HepG2 (cell line): ENCODE results near the gene NDUFS7. TPM values are rescaled to one million over a fixed set of nuclear protein-coding genes. Genes with fewer than 3 reads are reported as not detected.

Experiments
- ATAC-seq: fragments of 200-7000 bp; cut with Tn5 transposase; 3 replicates; pipeline ENCODE4 v1.9.1; 2020; ENCODE audit warnings: mild to moderate bottlenecking, moderate library complexity
- BruUV-seq: library from RNA; stranded (reverse); fragments of 400-500 nt; replicated peaks from 2 replicates; lab custom pipeline; 2021; lab: Mats Ljungman, UMichigan
- CTCF ChIA-PET: fragments of 300-600 bp; formaldehyde crosslinking; extraction: SDS; loops from one replicate; lab custom pipeline; 2021; ENCODE audit warnings: low total read pairs, inconsistent platforms, low intra/inter-chr PET ratio; lab: Yijun Ruan, JAX
- POLR2A ChIA-PET: fragments of 350-600 bp; sonication (Branson Sonifier 250); formaldehyde crosslinking; loops from one replicate; lab custom pipeline; 2020; ENCODE audit warnings: antibody characterized with exemption, inconsistent platforms; lab: Yijun Ruan, JAX
- DNase-seq: peaks from one replicate; pipeline ENCODE4 v3.0.0-alpha.2; 2015; ENCODE audit warnings: low spot score
- FAIRE-seq: peaks from 3 replicates; lab custom pipeline; 2011; peaks lifted over from hg19 to GRCh38; lab: Jason Lieb, UNC
- H2AFZ ChIP-seq: one replicate; pipeline ENCODE4 v1.6.1; 2011; ENCODE audit warnings: low read length, inconsistent platforms
- H3K27ac ChIP-seq: fragments of 300-600 bp; 3 replicates; pipeline ENCODE4 v1.8.0; 2011; ENCODE audit warnings: mixed run types, mild to moderate bottlenecking, mixed read lengths, low read length, inconsistent platforms; ENCODE audit not compliant: insufficient read depth; ENCODE audit errors: extremely low read length
- H3K27me3 ChIP-seq, 2 experiments: fragments of 200-600 bp in 1 of 2; 2 replicates in 1 of 2; 3 replicates in 1 of 2; pipeline versions ENCODE4 v1.6.0 to v1.8.0; 2011; ENCODE audit warnings: low read length in 2 of 2, mild to moderate bottlenecking in 2 of 2, moderate library complexity in 2 of 2, inconsistent platforms in 1 of 2; ENCODE audit not compliant: insufficient read depth in 2 of 2, control insufficient read depth in 1 of 2
- H3K36me3 ChIP-seq, 2 experiments: fragments of 200-600 bp in 1 of 2; replicated peaks in 1 of 2; 2 replicates in 1 of 2; 3 replicates in 1 of 2; pipeline versions ENCODE4 v1.5.1 to v1.8.0; 2011; ENCODE audit warnings: low read length in 2 of 2, inconsistent platforms in 1 of 2; ENCODE audit not compliant: insufficient read depth in 2 of 2, control insufficient read depth in 1 of 2
- H3K4me1 ChIP-seq: 2 replicates; pipeline ENCODE4 v1.5.1; 2012; ENCODE audit warnings: low read length, inconsistent platforms; ENCODE audit not compliant: insufficient read depth
- H3K4me2 ChIP-seq: 2 replicates; pipeline ENCODE4 v1.6.0; 2011; ENCODE audit warnings: low read depth, low read length, inconsistent platforms
- H3K4me3 ChIP-seq, 3 experiments: fragments of 200-600 bp in 1 of 3; sonication (generic), shearing (Covaris generic) in 1 of 3; replicated peaks in 1 of 3; 2 replicates each; pipeline ENCODE4 v1.5.1; 2011 to 2016; ENCODE audit warnings: low read length in 3 of 3, inconsistent platforms in 2 of 3, low read depth in 2 of 3, mild to moderate bottlenecking in 2 of 3, control low read depth in 1 of 3, mixed read lengths in 1 of 3; ENCODE audit not compliant: insufficient read depth in 1 of 3
- H3K79me2 ChIP-seq: one replicate; pipeline ENCODE4 v1.6.1; 2011; ENCODE audit warnings: low read length, inconsistent platforms; ENCODE audit not compliant: insufficient read depth
- H3K9ac ChIP-seq: 2 replicates; pipeline ENCODE4 v1.6.0; 2011; ENCODE audit warnings: mild to moderate bottlenecking, low read depth, low read length, inconsistent platforms; ENCODE audit not compliant: insufficient read depth
- H3K9me3 ChIP-seq: 2 replicates; pipeline ENCODE4 v1.5.1; 2012; ENCODE audit warnings: mild to moderate bottlenecking, low read length
- H4K20me1 ChIP-seq: 2 replicates; pipeline ENCODE4 v1.6.0; 2011; ENCODE audit warnings: inconsistent platforms, mild to moderate bottlenecking, low read length, moderate library complexity; ENCODE audit not compliant: insufficient read depth
- ATF6 ChIP-seq: sonication (generic); formaldehyde crosslinking; conservative IDR thresholded peaks from 2 replicates; pipeline ENCODE4 v1.4.0; 2020; ENCODE audit warnings: missing genetic modification reagents
- SATB2 ChIP-seq: sonication (generic); formaldehyde crosslinking; IDR thresholded peaks from 2 replicates; pipeline ENCODE4 v1.5.0; 2020; ENCODE audit warnings: missing genetic modification reagents
- SUZ12 ChIP-seq: fragments of 150-350 bp; IDR thresholded peaks from 2 replicates; pipeline ENCODE4 v1.6.1; 2014; ENCODE audit warnings: low read depth, low read length
- ZNF296 ChIP-seq: sonication (generic); formaldehyde crosslinking; conservative IDR thresholded peaks from 2 replicates; pipeline ENCODE4 v1.5.0; 2020; ENCODE audit warnings: mild to moderate bottlenecking, missing genetic modification reagents
- ZNF414 ChIP-seq: sonication (generic); formaldehyde crosslinking; IDR thresholded peaks from 2 replicates; pipeline ENCODE4 v1.5.0; 2020; ENCODE audit warnings: missing genetic modification reagents
- ZNF746 ChIP-seq: sonication (generic); formaldehyde crosslinking; IDR thresholded peaks from 2 replicates; pipeline ENCODE4 v1.8.0; 2022; ENCODE audit warnings: mild to moderate bottlenecking, missing genetic modification reagents
- WGBS: methylation state at CpG from one replicate; pipeline ENCODE4 v1.1.6; 2017; ENCODE audit warnings: low lambda C conversion rate; 5-methylcytosine and 5-hydroxymethylcytosine counted together
- in situ Hi-C: cut with HindIII; loops from 2 replicates; pipeline ENCODE4 v1.10.0; 2017; ENCODE audit warnings: low pct_unique_long_range_greater_than_20kb; ENCODE audit not compliant: extremely low pct_ligation_motif_present
- intact Hi-C: fragments of 100-400 bp; cut with micrococcal nuclease; formaldehyde crosslinking; loops from one replicate; pipeline ENCODE4 v1.10.0; 2022; ENCODE audit not compliant: unreplicated experiment
- polyA plus RNA-seq, 8 experiments: library from polyadenylated mRNA; depleted of rRNA in 3 of 8; stranded (reverse) in 7 of 8; unstranded in 1 of 8; fragments of >200 nt; fragmentation: Illumina TruSeq in 4 of 8; extraction: Trizol in 4 of 8; gene quantifications; 2 replicates each; pipeline versions ENCODE4 v1.2.1 to v1.2.3, GENCODE V29; 2011 to 2016; ENCODE audit warnings: low read depth in 4 of 8, missing spikeins in 1 of 8, mixed read lengths in 1 of 8; ENCODE audit not compliant: insufficient read depth in 1 of 8
- total RNA-seq, 5 experiments: library from RNA; depleted of rRNA; stranded (reverse); fragments of >200 nt; fragmentation: Illumina TruSeq; extraction: Trizol; gene quantifications; 2 replicates each; pipeline ENCODE4 v1.2.3, GENCODE V29; 2016; ENCODE audit warnings: low read depth in 1 of 5

The NDUFS7 gene
- total and polyA plus RNA-seq, 2 of the 13 experiments (the other 11 are each of a cell fraction or from before 2014, with no cell fraction given), result 34.3 to 66.9 TPM

GRCh38 chr19:1426736-1427135 is 43.0 kb downstream of the NDUFS7 start:
- no TSS peak for BruUV-seq
- no peak overlapping the region for H3K4me2 ChIP-seq
- H3K9me3 ChIP-seq, result no peaks in the 10 kb centered on the region
- ATAC-seq, result no peak
- peaks cover 29% of the 10 kb centered on the region for H3K79me2 ChIP-seq
- in situ Hi-C loops, result no loop called here
- intact Hi-C loops, result no loop called here
- WGBS, result 97% methylated on average over 9 of the region's 9 CpGs
- peaks cover 26 to 72% of the 10 kb centered on the region in 2 experiments for H3K36me3 ChIP-seq
- no peak overlapping the region for H2AFZ ChIP-seq
- no peak overlapping the region for H3K27ac ChIP-seq
- peaks cover 15% of the 10 kb centered on the region for H4K20me1 ChIP-seq
- H3K4me1 ChIP-seq, result peaks cover 39% of the 10 kb centered on the region
- no peak for DNase-seq
- H3K27me3 ChIP-seq, result no peaks in the 10 kb centered on the region
- H3K9ac ChIP-seq, result no peak overlapping the region
- FAIRE-seq, result no peak
- no peak for TF ChIP-seq SUZ12
- no peak for TF ChIP-seq SATB2 (CRISPR knock-in tag)
- TF ChIP-seq ZNF414, result no peak
- no peak for TF ChIP-seq ATF6 (CRISPR knock-in tag)
- TF ChIP-seq ZNF746 (CRISPR knock-in tag), result no peak
- TF ChIP-seq ZNF296 (CRISPR knock-in tag), result no peak
- H3K4me3 ChIP-seq, result no peak overlapping the region
- ChIA-PET POLR2A (no interaction called here), CTCF (no interaction called here)
